HG03520 (cell line): ENCODE results near the gene FAM219A.
"Not testable (repeated sequence)": the region's sequence is repeated elsewhere in the genome, so short reads cannot be mapped to it uniquely, and the experiment has no call there.

Experiments used
- ATAC-seq: cut with Tn5 transposase; IDR thresholded peaks from one replicate; pipeline ENCODE4 v1.9.1; 2021; ENCODE audit warnings: mild to moderate bottlenecking, moderate library complexity; ENCODE audit not compliant: unreplicated experiment

FAM219A gene

GRCh38 chr9:34362614-34363214, 95.7 kb downstream of the FAM219A start:
- ATAC-seq: no peak

GRCh38 chr9:34352957-34353356, 105.4 kb downstream of the FAM219A start:
- ATAC-seq: not testable (repeated sequence)

DNA sequence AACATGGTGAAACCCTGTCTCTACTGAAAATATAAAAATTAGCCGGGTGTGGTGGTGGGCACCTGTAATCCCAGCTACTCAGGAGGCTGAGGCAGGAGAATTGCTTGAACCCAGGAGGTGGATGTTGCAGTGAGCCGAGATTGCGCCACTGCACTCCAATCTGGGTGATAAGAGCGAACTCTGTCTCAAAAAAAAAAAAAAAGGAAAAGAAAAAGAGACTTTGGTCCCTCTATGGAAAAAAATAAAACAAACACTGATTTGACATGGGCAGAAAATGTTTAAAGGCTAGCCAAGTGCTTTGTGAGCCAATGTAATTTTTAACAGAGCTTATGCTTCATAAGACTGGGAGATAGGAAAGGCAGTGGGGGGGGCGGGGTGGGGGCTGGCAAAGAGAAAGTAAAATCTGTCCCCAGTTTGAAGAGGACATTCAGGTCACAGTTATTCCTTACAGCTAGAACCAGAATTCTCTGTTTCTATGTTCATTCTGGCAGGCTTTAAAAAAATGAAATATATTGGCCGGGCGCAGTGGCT, 106.2 kb downstream of the FAM219A start:
- not testable (repeated sequence) for ATAC-seq

GRCh38 chr9:34349324-34349723, 109.0 kb downstream of the FAM219A start:
- ATAC-seq: no peak
